Mesendoderm (in vitro differentiated cells): Measurements from ENCODE around the gene ZNF77.
"Not testable (repeated sequence)": the region's sequence is repeated elsewhere in the genome, so short reads cannot be mapped to it uniquely, and the experiment has no call there.

ENCODE experiments used
- DNase-seq: peaks from one replicate; pipeline ENCODE4 v3.0.0; 2013
- H2AK5ac ChIP-seq: 2 replicates; pipeline ENCODE4 v1.6.1; 2013; ENCODE audit warnings: low read length, inconsistent platforms
- H2BK120ac ChIP-seq: 2 replicates; pipeline ENCODE4 v1.6.1; 2013; ENCODE audit warnings: low read depth, mild to moderate bottlenecking, low read length, moderate library complexity, mixed read lengths
- H2BK15ac ChIP-seq: replicated peaks from 2 replicates; pipeline ENCODE4 v1.6.1; 2013; ENCODE audit warnings: low read depth, mild to moderate bottlenecking, moderate library complexity
- H2BK5ac ChIP-seq: 2 replicates; pipeline ENCODE4 v1.6.1; 2013; ENCODE audit warnings: low read length, inconsistent platforms
- H3K18ac ChIP-seq: 2 replicates; pipeline ENCODE4 v1.6.1; 2013; ENCODE audit warnings: mild to moderate bottlenecking, low read length, mixed read lengths
- H3K23ac ChIP-seq: one replicate; pipeline ENCODE4 v1.6.1; 2013; ENCODE audit warnings: low read length
- H3K27ac ChIP-seq: 2 replicates; pipeline ENCODE4 v1.5.1; 2013; ENCODE audit warnings: low read depth, mild to moderate bottlenecking, inconsistent platforms, low read length, moderate library complexity
- H3K27me3 ChIP-seq: 2 replicates; pipeline ENCODE4 v1.6.1; 2013; ENCODE audit warnings: low read length, control low read depth, mild to moderate bottlenecking, inconsistent platforms; ENCODE audit not compliant: insufficient read depth, poor library complexity
- H3K36me3 ChIP-seq: 2 replicates; pipeline ENCODE4 v1.6.1; 2013; ENCODE audit warnings: low read length, inconsistent platforms; ENCODE audit not compliant: control insufficient read depth, insufficient read depth
- H3K4ac ChIP-seq: one replicate; pipeline ENCODE4 v1.6.1; 2013; ENCODE audit warnings: low read depth, mild to moderate bottlenecking, low read length, moderate library complexity
- H3K4me1 ChIP-seq: 2 replicates; pipeline ENCODE4 v1.6.1; 2013; ENCODE audit warnings: low read depth, low read length, inconsistent platforms; ENCODE audit not compliant: control insufficient read depth
- H3K4me2 ChIP-seq: 2 replicates; pipeline ENCODE4 v1.6.1; 2013; ENCODE audit warnings: low read length
- H3K4me3 ChIP-seq: 2 replicates; pipeline ENCODE4 v1.5.1; 2013; ENCODE audit warnings: mild to moderate bottlenecking, low read length
- H3K56ac ChIP-seq: one replicate; pipeline ENCODE4 v1.6.1; 2013; ENCODE audit warnings: low read length
- H3K79me1 ChIP-seq: 2 replicates; pipeline ENCODE4 v1.6.1; 2013; ENCODE audit warnings: low read length, inconsistent platforms
- H3K79me2 ChIP-seq: 2 replicates; pipeline ENCODE4 v1.6.1; 2013; ENCODE audit warnings: mild to moderate bottlenecking, low read length; ENCODE audit not compliant: control insufficient read depth, insufficient read depth
- H3K9ac ChIP-seq: 2 replicates; pipeline ENCODE4 v1.6.1; 2013; ENCODE audit warnings: low read length, inconsistent platforms
- H4K5ac ChIP-seq: one replicate; pipeline ENCODE4 v1.6.1; 2013; ENCODE audit warnings: low read length
- H4K8ac ChIP-seq: one replicate; pipeline ENCODE4 v1.6.1; 2013; ENCODE audit warnings: low read depth, mild to moderate bottlenecking, control low read depth, low read length, moderate library complexity
- WGBS: extraction: QIAGEN DNeasy Blood & Tissue Kit; methylation state at CpG from one replicate; pipeline ENCODE4 v1.1.7; 2013; ENCODE audit warnings: low lambda C conversion rate, missing lambda C conversion rate; ENCODE audit not compliant: insufficient coverage; ENCODE audit errors: extremely low coverage; 5-methylcytosine and 5-hydroxymethylcytosine counted together

Gene ZNF77

GRCh38 chr19:2945575-2946184 is 909 bp upstream of the ZNF77 start:
- WGBS, result no CpG with 5 or more reads among the region's 17 CpGs
- H3K56ac ChIP-seq, result no peak overlapping the region
- H3K27ac ChIP-seq, result no peak overlapping the region

GRCh38 chr19:2944403-2944774 is 382 bp downstream of the ZNF77 start:
- no peak for DNase-seq
- Histone ChIP-seq H3K4me3 (peak overlapping the region; percentile 77), H3K79me1 (peaks cover 2% of the 10 kb centered on the region), H2BK120ac (no peak overlapping the region), H2BK5ac (no peak overlapping the region), H3K56ac (peak overlapping the region; percentile 84), H3K36me3 (no peaks in the 10 kb centered on the region), H3K27ac (no peak overlapping the region), H3K27me3 (no peaks in the 10 kb centered on the region), H3K79me2 (peaks cover under 1% of the 10 kb centered on the region), H3K18ac (no peak overlapping the region), H4K5ac (no peak overlapping the region), H2AK5ac (no peak overlapping the region), H2BK15ac (no peak overlapping the region), H3K23ac (peak overlapping the region; percentile 45), H3K9ac (peak overlapping the region; percentile 80), H3K4me1 (no peaks in the 10 kb centered on the region), H3K4me2 (peak overlapping the region; percentile 84), H3K4ac (no peak overlapping the region), H4K8ac (no peak overlapping the region)
- WGBS, result no CpG with 5 or more reads among the region's 23 CpGs

More at GRCh38 chr19:2945575-2946184, 909 bp upstream of the ZNF77 start:
- no peak overlapping the region for H2AK5ac ChIP-seq
- H3K79me2 ChIP-seq, result peaks cover 5% of the 10 kb centered on the region
- H3K4me2 ChIP-seq, result no peak overlapping the region
- H3K18ac ChIP-seq, result no peak overlapping the region
- H2BK15ac ChIP-seq, result no peak overlapping the region
- DNase-seq, result no peak
- H3K4ac ChIP-seq, result no peak overlapping the region
- no peaks in the 10 kb centered on the region for H3K36me3 ChIP-seq
- peaks cover 4% of the 10 kb centered on the region for H3K4me1 ChIP-seq
- H2BK5ac ChIP-seq, result no peak overlapping the region
- H3K9ac ChIP-seq, result no peak overlapping the region
- no peak overlapping the region for H2BK120ac ChIP-seq
- H4K5ac ChIP-seq, result no peak overlapping the region
- H3K27me3 ChIP-seq, result no peaks in the 10 kb centered on the region
- no peak overlapping the region for H3K23ac ChIP-seq
- no peak overlapping the region for H4K8ac ChIP-seq
- no peak overlapping the region for H3K4me3 ChIP-seq
- peaks cover 8% of the 10 kb centered on the region for H3K79me1 ChIP-seq

- Histone ChIP-seq H3K4ac (no peak overlapping the region), H3K56ac (no peak overlapping the region), H4K5ac (no peak overlapping the region), H3K18ac (no peak overlapping the region), H3K23ac (no peak overlapping the region), H3K36me3 (no peaks in the 10 kb centered on the region), H3K4me1 (no peaks in the 10 kb centered on the region), H2BK120ac (no peak overlapping the region), H3K79me1 (no peaks in the 10 kb centered on the region), H3K9ac (no peak overlapping the region), H4K8ac (no peak overlapping the region), H2BK5ac (no peak overlapping the region), H3K79me2 (no peaks in the 10 kb centered on the region), H3K4me2 (no peak overlapping the region), H3K27ac (no peak overlapping the region), H3K27me3 (no peaks in the 10 kb centered on the region), H3K4me3 (no peak overlapping the region), H2BK15ac (no peak overlapping the region), H2AK5ac (no peak overlapping the region)
- 100% methylated on average over 2 of the region's 14 CpGs for WGBS
- no peak for DNase-seq
Measured at GRCh38 chr19:2942928-2943640, 1.7 kb downstream of the ZNF77 start.

- H3K56ac ChIP-seq, H3K4ac ChIP-seq, DNase-seq, H3K79me1 ChIP-seq, H2AK5ac ChIP-seq, H2BK120ac ChIP-seq, H3K18ac ChIP-seq, H4K5ac ChIP-seq, H3K9ac ChIP-seq, H3K4me2 ChIP-seq, H2BK15ac ChIP-seq, H2BK5ac ChIP-seq, H3K4me3 ChIP-seq, H4K8ac ChIP-seq, H3K23ac ChIP-seq, H3K27ac ChIP-seq, H3K36me3 ChIP-seq, H3K4me1 ChIP-seq, H3K79me2 ChIP-seq, H3K27me3 ChIP-seq: not testable (repeated sequence)
- WGBS, result no CpG with 5 or more reads among the region's 4 CpGs
Measured at GRCh38 chr19:2935863-2936262, 8.9 kb downstream of the ZNF77 start.

- H3K27me3 ChIP-seq, result no peaks in the 10 kb centered on the region
- no peaks in the 10 kb centered on the region for H3K79me2 ChIP-seq
- no peaks in the 10 kb centered on the region for H3K79me1 ChIP-seq
- H3K4ac ChIP-seq, result no peak overlapping the region
- H4K8ac ChIP-seq, result no peak overlapping the region
- no peak overlapping the region for H3K27ac ChIP-seq
- peak overlapping the region; percentile 27 for H3K4me3 ChIP-seq
- WGBS, result no CpG with 5 or more reads among the region's 18 CpGs
- peak; percentile 18 for DNase-seq
- H4K5ac ChIP-seq, result no peak overlapping the region
- no peak overlapping the region for H3K23ac ChIP-seq
- no peak overlapping the region for H3K4me2 ChIP-seq
- no peak overlapping the region for H2BK15ac ChIP-seq
- H3K56ac ChIP-seq, result no peak overlapping the region
- H2BK120ac ChIP-seq, result no peak overlapping the region
- H3K36me3 ChIP-seq, result peaks cover 9% of the 10 kb centered on the region
- no peak overlapping the region for H3K18ac ChIP-seq
- no peak overlapping the region for H2BK5ac ChIP-seq
- no peak overlapping the region for H3K9ac ChIP-seq
- no peaks in the 10 kb centered on the region for H3K4me1 ChIP-seq
- no peak overlapping the region for H2AK5ac ChIP-seq
Measured at GRCh38 chr19:2933490-2933910, 11.3 kb downstream of the ZNF77 start.
